HG03460 (cell line): ENCODE results near the gene GADD45A.

ENCODE experiments used
- ATAC-seq: cut with Tn5 transposase; IDR thresholded peaks from one replicate; pipeline ENCODE4 v1.9.1; 2021; ENCODE audit not compliant: unreplicated experiment

Gene GADD45A

DNA sequence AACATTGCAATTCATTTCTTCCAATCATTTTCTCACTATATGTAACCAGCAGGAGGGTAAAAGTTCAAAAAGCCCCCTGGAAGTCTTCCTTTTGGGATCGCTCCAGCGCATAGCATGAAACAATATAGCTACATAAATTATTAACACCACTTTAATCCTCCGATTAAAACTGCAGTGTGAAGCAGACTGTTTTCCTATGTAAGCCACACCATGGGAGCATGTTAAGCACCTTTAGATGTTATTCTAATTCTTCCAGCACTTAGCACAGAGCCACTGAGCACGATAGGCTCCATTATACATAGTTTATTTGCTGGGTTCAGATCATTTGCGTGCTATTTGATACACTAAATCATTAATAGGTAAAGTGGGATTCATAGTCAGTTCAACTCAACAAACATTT, 18.4 kb upstream of the GADD45A start:
- ATAC-seq: no peak

DNA sequence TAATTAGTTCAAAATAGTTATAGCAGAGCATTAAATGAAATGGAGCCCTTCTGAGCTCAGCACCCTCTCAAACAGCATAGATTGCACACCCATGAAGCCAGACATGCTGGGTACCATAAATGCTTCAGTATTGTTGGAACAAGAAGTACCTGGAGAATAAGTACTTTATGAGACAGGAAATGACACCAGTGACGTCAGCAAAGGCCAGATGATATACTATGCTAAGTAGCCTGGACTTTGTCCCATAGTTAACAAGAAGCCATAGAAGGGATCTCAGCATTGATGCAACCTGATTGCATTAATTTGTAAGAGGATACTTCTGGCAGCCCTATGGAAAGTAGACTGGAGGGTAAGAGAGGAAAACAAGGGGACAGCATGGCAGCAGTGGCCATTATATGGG, 16.3 kb upstream of the GADD45A start:
- ATAC-seq: no peak

DNA sequence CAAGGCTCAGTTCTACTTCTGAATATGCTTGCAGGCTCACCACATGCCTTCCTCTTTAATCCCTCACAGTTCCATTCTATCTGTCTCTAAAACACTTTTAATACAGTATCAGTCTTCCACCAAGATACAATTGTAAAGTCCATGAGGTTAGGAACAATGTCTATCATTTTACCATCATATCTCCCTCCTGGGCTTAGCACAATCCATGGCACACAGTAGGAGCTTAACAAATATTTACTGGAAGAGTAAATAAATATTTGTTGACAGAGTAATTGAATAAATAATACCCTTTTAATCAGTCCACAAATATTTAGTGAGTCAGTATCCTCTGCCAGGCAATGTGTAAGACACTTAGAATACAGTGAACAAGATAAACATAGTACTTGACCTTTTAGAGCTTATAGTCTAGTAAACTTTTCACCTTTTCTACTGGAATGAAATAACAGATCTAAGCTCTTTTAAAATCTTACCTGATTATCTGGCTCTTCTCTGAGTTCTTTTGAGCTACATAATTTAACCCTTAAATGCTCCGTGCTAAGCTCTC, 12.7 kb upstream of the GADD45A start:
- ATAC-seq: no peak

DNA sequence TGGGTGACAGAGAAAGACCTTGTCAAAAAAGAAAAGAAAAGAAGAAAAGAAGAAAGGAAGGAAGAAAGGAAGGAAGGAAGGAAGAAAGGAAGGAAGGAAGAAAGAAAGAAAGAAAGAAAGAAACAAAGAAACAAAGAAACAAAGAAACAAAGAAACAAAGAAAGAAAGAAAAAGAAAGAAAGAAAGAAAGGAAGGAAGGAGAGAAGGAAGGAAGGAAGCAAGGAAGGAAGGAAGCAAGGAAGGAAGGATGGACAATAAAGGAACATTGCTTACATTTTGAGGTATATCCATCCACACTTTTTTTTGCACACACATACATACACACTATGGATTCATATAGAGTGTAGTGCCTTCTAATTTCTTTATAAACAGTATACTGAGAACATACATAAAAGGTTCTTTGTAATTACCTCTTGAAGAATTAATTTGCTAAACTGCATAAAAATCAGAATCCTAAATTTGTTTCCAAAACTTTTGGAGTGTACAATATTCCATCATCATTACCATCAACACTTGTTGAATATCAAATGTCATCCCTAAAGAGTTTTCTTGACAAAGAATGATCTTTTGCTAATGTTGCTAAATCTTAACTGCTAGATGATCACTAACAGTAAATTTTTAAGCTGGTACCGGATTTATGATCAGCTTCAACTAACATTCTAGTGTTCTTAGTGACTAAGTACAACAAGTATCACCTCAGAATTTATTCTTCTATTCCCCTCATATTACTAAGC, 11.4 kb upstream of the GADD45A start:
- no peak for ATAC-seq

DNA sequence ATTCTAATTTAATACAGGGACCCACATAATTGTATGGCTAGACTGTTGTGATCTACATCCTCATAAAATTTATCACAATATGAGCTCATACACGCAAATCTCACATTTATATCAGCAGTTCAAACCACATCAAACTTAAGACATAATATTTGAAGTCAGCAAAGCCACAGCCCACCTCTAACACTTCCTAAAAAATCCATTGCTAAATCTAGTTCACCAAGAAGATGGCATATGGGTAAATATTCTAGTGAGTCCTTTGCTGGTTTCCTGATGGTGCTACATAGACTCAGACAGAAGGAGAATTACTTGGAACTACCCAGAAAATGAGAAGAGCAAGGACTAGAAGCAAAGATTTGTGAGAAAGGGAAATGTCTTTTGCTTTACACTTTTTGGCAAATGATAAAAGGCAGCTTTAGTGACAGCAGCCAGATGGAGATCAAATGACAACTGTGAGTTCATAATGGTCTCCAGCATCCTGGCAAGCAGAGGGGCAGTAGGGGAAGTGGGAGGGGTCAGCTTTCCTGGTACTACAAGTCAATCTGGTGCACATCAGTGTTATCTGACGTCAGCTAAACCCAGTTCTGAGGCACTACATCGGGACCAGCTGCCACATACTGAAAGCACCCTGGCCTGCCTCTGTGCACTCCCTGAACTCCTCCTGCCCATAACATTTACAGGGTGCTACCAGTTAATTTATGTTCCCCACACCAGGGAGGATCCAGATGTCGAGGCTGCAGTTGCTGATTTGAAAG, 10.6 kb upstream of the GADD45A start:
- ATAC-seq: no peak

DNA sequence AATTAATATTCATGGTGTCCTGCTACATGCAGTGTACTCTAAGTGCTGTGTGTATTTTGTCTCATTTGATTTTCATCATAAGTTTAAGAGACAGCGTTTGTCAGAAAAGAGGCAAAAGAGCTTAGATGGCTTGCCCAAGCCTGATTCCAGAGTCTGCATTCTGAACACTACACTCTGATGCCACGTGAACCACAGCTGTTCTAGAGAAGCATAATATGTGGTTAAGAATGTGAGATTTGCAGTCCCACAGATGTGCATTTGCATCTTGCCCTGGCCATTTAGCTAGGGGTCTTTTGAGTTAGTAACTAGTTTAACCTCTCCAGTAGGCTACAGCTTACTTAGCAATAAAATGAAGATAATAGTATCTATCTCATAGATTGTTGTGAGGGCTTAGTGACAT, 9.2 kb upstream of the GADD45A start:
- ATAC-seq: peak; percentile 65

DNA sequence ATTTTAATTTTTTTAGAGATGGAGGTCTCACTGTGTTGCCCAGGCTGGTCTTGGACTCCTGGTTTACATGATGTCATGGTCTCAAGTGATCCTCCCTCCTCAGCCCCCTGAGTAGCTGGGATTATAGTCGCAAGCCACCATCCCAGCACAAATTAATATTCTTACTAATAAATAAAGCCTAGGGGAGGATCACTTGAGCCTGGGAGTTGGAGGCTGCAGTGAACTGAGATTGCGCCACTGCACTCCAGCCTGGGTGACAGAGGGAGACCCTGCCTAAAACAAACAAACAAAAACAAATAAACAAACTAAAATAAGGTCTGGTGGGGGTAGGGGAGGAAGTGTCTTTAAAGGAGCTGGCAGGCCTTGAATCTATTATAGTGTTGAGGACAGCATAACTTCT, 8.7 kb upstream of the GADD45A start:
- no peak for ATAC-seq

DNA sequence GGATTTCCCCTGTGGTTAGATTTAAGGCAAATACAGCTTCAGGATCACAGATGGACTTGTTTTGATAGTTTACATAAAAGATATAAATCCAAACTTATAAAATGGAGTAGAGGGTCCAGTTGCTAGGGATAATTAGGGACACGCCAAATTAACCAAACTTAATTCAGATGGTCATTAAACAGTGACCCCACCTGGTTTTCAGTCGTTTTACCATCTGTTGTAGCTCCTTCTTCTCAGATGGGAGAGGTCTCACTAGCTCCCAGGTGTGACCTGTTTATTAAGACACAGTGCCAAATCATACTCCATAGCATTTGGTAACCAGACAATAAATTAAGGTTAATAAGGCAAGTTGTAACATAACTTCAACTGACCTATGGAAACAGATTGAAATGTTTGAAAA, 8.1 kb upstream of the GADD45A start:
- no peak for ATAC-seq

DNA sequence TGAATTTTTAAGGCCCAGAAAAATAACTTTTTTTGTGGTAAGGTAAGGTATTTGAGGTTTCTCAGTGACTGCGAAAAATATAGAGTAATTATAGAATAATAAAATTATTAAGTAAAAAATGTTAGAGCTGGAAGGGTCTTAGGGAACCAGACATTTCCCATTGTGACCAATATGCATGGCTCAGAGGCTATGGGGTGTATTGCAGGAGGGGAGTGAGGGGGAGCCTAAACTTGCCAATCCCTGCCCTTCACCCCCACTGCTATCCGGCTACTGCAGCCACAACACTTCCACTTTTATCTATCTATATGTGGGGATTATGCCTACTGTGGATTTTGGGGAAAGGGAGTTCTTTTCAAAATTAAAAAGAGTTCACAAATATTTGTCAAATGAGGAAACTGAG, 7.6 kb upstream of the GADD45A start:
- ATAC-seq: no peak

DNA sequence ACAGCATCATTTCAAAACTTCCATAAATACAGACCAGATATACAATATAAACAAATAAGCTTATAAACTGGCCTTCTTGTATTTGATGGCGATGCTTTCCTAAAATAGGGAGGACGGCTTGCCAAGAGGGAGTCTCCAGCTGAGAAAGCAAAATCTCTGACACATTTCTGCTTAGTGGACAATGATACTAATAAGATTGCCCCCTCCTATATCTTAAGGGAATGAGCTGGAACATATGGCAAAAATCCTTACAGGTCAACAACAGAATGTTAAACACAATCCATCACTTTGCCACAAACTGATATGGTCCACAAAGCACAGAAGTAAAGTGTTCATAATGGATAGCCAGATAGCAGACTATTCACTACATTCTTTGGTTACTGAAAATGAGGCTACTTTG, 7.1 kb upstream of the GADD45A start:
- ATAC-seq: no peak

DNA sequence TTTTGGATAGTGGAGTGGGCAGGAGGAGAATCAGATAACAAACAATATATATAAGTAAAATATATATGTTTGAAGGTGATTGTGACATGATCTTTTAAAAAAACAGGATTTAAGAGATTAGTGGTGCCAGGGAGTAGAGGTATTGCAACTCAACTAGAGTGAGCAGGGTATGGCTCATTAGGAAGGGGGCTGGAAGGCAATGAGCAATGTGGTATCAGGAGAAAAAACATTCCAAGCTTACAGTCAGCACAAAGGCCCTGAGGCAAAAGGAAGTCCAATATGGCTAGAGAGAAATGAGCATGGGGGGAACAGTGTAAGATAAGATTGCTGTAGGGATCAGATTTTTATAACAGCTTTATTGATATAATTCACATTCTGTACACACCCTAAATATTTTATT, 5.3 kb upstream of the GADD45A start:
- ATAC-seq: no peak

DNA sequence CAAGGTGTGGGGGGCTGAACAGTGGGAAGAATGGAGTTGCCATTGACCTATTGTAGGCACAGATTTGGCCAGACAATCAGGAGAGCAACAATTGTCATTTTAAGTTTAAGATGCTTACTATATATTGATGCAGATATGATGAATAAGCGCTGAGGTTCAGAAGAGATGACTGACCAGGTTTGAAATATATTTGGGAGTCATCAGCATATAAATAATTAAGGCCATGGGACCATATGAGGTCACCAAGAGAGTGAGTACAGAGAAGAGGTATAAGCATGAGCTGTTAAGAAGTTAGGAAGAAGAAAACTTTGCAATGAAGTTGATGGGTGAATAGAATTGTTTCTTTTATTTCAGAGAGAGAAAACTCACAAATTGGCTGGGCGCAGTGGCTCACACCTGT, 4.5 kb upstream of the GADD45A start:
- ATAC-seq: no peak

DNA sequence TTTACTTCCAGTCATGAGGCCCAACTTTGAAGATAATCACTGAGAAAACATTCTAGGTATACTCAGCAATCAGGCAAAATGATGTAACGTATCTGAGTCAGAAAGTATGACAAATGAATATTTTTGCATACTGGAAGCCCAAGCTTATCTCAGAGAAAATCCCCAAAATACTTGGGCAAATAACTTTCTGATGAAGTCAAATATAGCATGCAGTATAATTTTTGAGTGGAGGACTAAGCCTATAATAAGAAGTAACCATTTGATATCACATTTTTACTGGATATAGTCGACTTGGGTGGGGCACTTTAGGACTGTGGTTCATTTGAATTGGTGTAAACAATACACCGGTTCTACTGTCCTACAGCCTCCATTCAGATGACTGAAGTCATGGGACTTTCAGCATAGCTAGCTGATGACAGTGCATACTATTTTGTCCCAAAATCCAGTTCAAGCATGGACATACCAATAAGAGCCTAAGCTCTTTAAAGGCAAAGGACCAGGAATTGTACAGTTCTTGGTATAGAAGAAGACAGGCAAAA, 2.3 kb upstream of the GADD45A start:
- no peak for ATAC-seq

DNA sequence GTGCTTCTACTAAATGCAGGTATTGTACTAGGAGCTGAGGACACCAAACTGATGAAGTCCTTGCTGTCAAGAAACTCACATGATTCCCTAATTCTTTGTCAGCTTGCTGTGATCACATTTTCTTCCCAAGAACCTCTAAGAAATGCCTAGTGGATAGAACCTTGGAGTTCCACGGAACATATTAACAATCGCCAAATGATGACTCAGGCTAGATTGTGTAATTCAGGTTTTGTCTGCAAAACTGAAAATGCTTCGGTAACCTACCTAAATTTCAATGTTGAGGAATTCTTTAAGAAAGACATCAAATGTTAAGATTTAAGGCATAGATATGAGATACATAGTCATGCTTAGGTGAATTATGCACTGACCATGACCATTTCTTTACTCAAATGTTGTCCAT, 1.7 kb upstream of the GADD45A start:
- no peak for ATAC-seq

DNA sequence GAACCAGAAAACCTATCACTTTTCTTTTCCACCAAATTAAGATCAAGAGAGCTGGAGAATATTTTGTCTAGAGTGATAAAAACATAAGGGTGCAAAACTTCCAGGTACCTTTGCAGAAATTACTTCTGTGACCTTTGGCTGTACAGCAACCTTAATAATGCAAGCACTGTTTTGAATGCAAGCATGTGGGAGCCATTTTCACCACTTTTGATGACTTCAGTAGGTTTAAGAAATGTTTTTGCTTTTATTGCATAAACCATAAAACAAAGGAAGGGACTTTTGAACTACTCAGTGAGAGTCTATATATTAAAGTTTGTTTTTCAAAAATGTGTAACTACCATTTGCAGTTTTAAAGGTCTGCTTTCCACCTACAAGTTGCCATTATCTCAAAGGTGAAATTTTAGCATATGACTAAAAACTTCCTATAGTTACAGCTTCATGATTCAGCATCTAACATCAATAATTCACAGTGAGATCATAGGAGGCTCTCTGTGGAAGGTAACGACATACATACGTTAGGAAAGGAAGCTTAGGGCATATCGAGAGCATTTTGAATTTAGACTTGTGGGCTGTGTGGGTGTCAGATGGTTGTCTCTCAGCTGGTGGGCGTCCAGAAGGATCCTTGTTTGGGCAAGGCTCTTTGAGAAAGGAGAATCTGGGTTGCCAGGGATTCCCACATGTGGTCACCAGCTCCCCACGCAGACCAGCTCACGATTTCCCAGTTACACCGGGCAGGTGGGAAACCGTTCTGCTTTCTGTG, 1.1 kb upstream of the GADD45A start:
- no peak for ATAC-seq

DNA sequence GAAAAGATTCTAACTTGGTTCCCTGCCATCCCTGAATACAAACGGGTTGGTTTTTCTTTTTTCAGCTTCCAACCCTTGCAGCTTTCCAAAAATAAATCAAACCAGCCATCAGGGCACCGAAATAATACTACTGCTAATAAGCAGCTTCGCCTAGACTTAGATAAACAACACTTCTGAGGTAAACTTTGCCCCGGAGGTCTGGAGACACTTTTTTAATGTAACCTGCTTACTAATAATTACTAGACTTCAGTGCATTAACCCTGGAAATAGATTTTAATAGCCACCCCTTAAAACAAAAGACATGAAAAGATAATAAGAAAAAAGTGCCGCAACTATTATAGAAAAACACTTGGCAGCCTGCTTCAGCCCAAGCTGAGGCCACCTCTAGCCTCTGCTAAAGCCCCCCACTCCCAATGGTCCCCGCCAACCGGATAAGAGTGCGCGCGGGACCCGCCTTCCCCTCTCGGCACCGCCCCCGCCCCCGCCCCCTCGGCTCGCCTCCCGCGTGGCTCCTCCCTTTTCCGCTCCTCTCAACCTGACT, 405 bp upstream of the GADD45A start:
- ATAC-seq: no peak

DNA sequence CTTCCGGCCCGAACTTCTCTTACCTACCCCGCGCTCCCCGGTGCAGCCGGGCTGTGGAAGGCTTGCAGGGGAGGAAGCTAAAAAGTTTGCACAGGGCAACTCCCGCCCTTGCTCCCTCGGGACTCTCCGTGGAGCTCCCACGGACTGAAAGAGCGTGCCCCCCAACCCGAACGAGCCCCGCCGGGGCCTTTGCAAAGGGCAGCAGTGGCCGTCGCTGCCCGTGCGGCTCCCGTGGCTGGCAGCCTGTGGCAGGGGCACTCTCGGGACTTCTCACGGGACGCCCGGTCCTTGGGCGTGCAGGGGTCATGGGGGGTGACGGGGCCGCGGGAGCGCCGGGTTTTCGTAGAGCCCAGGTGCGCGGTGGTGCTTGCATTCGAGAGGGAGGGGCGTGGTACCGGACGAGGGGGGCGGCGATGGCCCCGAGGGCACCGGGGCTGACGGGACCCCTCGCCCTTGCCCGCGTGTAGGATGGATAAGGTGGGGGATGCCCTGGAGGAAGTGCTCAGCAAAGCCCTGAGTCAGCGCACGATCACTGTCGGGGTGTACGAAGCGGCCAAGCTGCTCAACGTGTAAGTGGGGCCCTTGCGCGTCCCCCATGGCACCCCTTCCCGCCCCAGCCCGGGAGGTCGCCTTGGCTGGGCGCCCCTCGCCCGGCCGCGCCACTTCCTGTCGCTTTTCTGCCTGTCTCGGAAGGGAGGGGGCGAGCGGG, 711 bp downstream of the GADD45A start:
- ATAC-seq: peak; percentile 10

DNA sequence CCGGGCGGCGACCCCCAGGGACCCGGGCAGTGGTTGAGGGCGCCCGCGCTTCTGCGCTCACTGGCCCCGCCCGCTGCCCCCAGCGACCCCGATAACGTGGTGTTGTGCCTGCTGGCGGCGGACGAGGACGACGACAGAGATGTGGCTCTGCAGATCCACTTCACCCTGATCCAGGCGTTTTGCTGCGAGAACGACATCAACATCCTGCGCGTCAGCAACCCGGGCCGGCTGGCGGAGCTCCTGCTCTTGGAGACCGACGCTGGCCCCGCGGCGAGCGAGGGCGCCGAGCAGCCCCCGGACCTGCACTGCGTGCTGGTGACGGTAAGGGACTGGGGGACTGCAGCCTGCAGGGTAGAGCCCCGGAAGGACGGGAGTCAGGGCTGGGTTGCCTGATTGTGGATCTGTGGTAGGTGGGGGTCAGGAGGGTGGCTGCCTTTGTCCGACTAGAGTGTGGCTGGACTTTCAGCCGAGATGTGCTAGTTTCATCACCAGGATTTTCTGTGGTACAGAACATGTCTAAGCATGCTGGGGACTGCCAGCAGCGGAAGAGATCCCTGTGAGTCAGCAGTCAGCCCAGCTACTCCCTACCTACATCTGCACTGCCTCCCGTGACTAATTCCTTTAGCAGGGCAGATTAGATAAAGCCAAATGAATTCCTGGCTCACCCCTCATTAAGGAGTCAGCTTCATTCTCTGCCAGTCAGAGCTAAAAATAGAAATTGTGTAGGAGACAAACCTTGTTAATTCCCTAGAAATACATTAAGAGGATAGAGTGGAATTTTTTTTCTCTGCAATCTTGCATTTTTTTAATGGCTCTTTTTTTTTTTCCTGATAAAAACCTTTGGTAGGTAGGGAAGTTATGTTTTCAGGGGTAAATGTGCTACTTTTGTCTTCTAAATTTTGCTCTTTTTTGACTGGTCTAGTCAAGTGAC, 1.5 kb downstream of the GADD45A start:
- ATAC-seq: peak; percentile 25

DNA sequence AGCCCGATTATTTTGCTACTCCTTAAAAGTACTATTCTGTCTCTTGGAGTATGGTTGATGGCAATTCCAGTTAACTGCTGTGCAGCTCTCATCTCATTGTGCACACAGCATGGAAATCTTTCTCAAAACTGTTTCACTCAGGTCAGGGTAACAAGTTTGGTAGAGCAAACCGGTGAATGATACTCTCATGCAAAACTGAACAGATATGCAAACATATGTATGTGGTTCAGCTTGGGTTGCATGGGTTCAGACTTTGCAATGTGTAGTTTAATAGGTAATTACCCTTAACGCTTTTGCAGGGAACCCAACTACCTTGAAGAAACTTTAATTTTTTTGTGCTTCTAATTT, 2.2 kb downstream of the GADD45A start:
- ATAC-seq: no peak

DNA sequence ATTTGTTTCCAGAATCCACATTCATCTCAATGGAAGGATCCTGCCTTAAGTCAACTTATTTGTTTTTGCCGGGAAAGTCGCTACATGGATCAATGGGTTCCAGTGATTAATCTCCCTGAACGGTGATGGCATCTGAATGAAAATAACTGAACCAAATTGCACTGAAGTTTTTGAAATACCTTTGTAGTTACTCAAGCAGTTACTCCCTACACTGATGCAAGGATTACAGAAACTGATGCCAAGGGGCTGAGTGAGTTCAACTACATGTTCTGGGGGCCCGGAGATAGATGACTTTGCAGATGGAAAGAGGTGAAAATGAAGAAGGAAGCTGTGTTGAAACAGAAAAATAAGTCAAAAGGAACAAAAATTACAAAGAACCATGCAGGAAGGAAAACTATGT, 2.6 kb downstream of the GADD45A start:
- ATAC-seq: no peak
